GM12878 (cell line): Measurements from ENCODE around the gene CCDC6. TPM values are rescaled to one million over a fixed set of nuclear protein-coding genes. Genes with fewer than 3 reads are reported as not detected.

Experiments used
- ATAC-seq: fragments of 200-7000 bp; cut with Tn5 transposase; 3 replicates; pipeline ENCODE4 v1.9.1; 2020; ENCODE audit warnings: mild to moderate bottlenecking, moderate library complexity
- BruUV-seq: library from RNA; stranded (reverse); fragments of 400-500 nt; replicated peaks from 2 replicates; lab custom pipeline; 2021; lab: Mats Ljungman, UMichigan
- CTCF ChIA-PET: fragments of 300-600 bp; sonication (Branson Sonifier 250); formaldehyde crosslinking; extraction: SDS; loops from one replicate; lab custom pipeline; 2021; ENCODE audit warnings: inconsistent platforms; lab: Yijun Ruan, JAX
- POLR2A ChIA-PET: fragments of 350-600 bp; formaldehyde crosslinking; extraction: SDS; loops from one replicate; lab custom pipeline; 2021; ENCODE audit warnings: inconsistent platforms; lab: Charles Lee
- RAD21 ChIA-PET: fragments of 300-600 bp; sonication (Branson Sonifier 250); formaldehyde crosslinking; loops from one replicate; lab custom pipeline; 2023; ENCODE audit warnings: antibody characterized with exemption; ENCODE audit not compliant: unreplicated experiment; lab: Charles Lee
- SMC1A ChIA-PET: fragments of 300-600 bp; sonication (Branson Sonifier 250); formaldehyde crosslinking; loops from one replicate; lab custom pipeline; 2023; ENCODE audit not compliant: unreplicated experiment, uncharacterized antibody; lab: Charles Lee
- DNase-seq: peaks from one replicate; pipeline ENCODE4 v3.0.0-alpha.2; 2011; ENCODE audit warnings: low read depth, low spot score
- FAIRE-seq: peaks from 3 replicates; lab custom pipeline; 2011; peaks lifted over from hg19 to GRCh38; lab: Jason Lieb, UNC
- H2AFZ ChIP-seq: 2 replicates; pipeline ENCODE4 v1.6.0; 2011; ENCODE audit warnings: low read depth, low read length, control low read depth; ENCODE audit not compliant: control insufficient read depth
- H3K27ac ChIP-seq: 2 replicates; pipeline ENCODE4 v1.5.1; 2011; ENCODE audit warnings: control low read depth; ENCODE audit not compliant: control insufficient read depth, insufficient read depth
- H3K27me3 ChIP-seq, 2 experiments: replicated peaks in 1 of 2; 2 replicates each; pipeline versions ENCODE4 v1.6.0 to v1.6.1; 2011; ENCODE audit warnings: low read length in 1 of 2; ENCODE audit not compliant: control insufficient read depth in 2 of 2, insufficient read depth in 2 of 2
- H3K36me3 ChIP-seq, 2 experiments: 2 replicates each; pipeline ENCODE4 v1.5.1; 2011; ENCODE audit warnings: low read length in 1 of 2; ENCODE audit not compliant: control insufficient read depth in 2 of 2, insufficient read depth in 2 of 2
- H3K4me1 ChIP-seq: 2 replicates; pipeline ENCODE4 v1.6.1; 2011; ENCODE audit warnings: mild to moderate bottlenecking, low read length, moderate library complexity, mixed read lengths; ENCODE audit not compliant: control insufficient read depth, insufficient read depth
- H3K4me2 ChIP-seq: 2 replicates; pipeline ENCODE4 v1.6.0; 2011; ENCODE audit warnings: control low read depth; ENCODE audit not compliant: control insufficient read depth, insufficient read depth
- H3K4me3 ChIP-seq: fragments of 200-600 bp; sonication (generic); 2 replicates; pipeline ENCODE4 v1.5.1; 2016
- H3K79me2 ChIP-seq: 2 replicates; pipeline ENCODE4 v1.6.0; 2011; ENCODE audit warnings: low read length; ENCODE audit not compliant: control insufficient read depth, insufficient read depth
- H3K9ac ChIP-seq: 2 replicates; pipeline ENCODE4 v1.8.0; 2011; ENCODE audit warnings: low read length, control low read depth, mixed read lengths; ENCODE audit not compliant: control insufficient read depth, insufficient read depth
- H3K9me3 ChIP-seq: replicated peaks from 3 replicates; pipeline ENCODE4 v1.5.1; 2011; ENCODE audit warnings: mild to moderate bottlenecking, low read length; ENCODE audit not compliant: control insufficient read depth, insufficient read depth
- H4K20me1 ChIP-seq: 2 replicates; pipeline ENCODE4 v1.6.0; 2011; ENCODE audit not compliant: control insufficient read depth, insufficient read depth
- BRCA1 ChIP-seq: IDR thresholded peaks from 2 replicates; pipeline ENCODE4 v1.6.1; 2011; ENCODE audit warnings: low read depth, low read length, improper control_type of control experiment
- DPF2 ChIP-seq: fragments of 450-650 bp; IDR thresholded peaks from 2 replicates; pipeline ENCODE4 v1.6.1; 2017; ENCODE audit warnings: mild to moderate bottlenecking
- EGR1 ChIP-seq, 2 experiments: IDR thresholded peaks; 1 replicate in 1 of 2; 2 replicates in 1 of 2; pipeline ENCODE4 v1.6.1; 2011 to 2012; ENCODE audit warnings: low read depth in 2 of 2, low read length in 2 of 2, borderline replicate concordance in 1 of 2, mild to moderate bottlenecking in 1 of 2, moderate library complexity in 1 of 2
- NR2F1 ChIP-seq: fragments of 450-650 bp; conservative IDR thresholded peaks from 2 replicates; pipeline ENCODE4 v1.6.1; 2017; ENCODE audit warnings: mild to moderate bottlenecking
- USF2 ChIP-seq: IDR thresholded peaks from 2 replicates; pipeline ENCODE4 v1.6.1; 2011; ENCODE audit warnings: low read depth, low read length, improper control_type of control experiment, borderline replicate concordance
- ZNF24 ChIP-seq: fragments of 450-650 bp; IDR thresholded peaks from 2 replicates; pipeline ENCODE4 v1.6.1; 2017; ENCODE audit warnings: antibody characterized with exemption, mild to moderate bottlenecking
- WGBS: methylation state at CpG from one replicate; pipeline ENCODE4 v1.1.6; 2016; ENCODE audit warnings: low lambda C conversion rate; ENCODE audit not compliant: insufficient replicate concordance, insufficient coverage; ENCODE audit errors: missing lambda C conversion rate; 5-methylcytosine and 5-hydroxymethylcytosine counted together
- in situ Hi-C: fragments of 300-500 bp; cut with MboI; formaldehyde crosslinking; loops from 9 replicates; pipeline ENCODE4 v1.14.3; 2018; ENCODE audit warnings: mixed read lengths
- intact Hi-C: fragments of 100-400 bp; cut with micrococcal nuclease; formaldehyde crosslinking; loops from one replicate; pipeline ENCODE4 v1.14.2; 2022; ENCODE audit not compliant: unreplicated experiment
- polyA plus RNA-seq, 11 experiments: library from polyadenylated mRNA; depleted of rRNA in 4 of 11; unstranded in 6 of 11; stranded (reverse) in 5 of 11; fragments of >200 nt; fragmentation: Nextera tagmentation in 4 of 11; fragmentation: Illumina TruSeq in 1 of 11; extraction: Ambion mirVana in 4 of 11; extraction: Trizol in 1 of 11; gene quantifications; 1 replicate in 1 of 11; 2 replicates in 10 of 11; pipeline versions ENCODE4 v1.2.1 to v1.2.3, GENCODE V29; 2011 to 2016; ENCODE audit warnings: inconsistent platforms in 2 of 11, missing spikeins in 2 of 11, low read depth in 1 of 11
- total RNA-seq, 4 experiments: library from RNA; depleted of rRNA in 3 of 4; stranded (reverse); fragments of >200 nt in 3 of 4; fragmentation: Illumina TruSeq in 1 of 4; extraction: Trizol in 1 of 4; gene quantifications; 2 replicates each; pipeline versions ENCODE4 v1.2.1 to v1.2.3, GENCODE V29; 2013 to 2021

The CCDC6 gene
- total and polyA plus RNA-seq, 10 of the 15 experiments (the other 5 are each of a cell fraction or from before 2014, with no cell fraction given), result 11.8 to 46.2 (median 26.7) TPM

DNA sequence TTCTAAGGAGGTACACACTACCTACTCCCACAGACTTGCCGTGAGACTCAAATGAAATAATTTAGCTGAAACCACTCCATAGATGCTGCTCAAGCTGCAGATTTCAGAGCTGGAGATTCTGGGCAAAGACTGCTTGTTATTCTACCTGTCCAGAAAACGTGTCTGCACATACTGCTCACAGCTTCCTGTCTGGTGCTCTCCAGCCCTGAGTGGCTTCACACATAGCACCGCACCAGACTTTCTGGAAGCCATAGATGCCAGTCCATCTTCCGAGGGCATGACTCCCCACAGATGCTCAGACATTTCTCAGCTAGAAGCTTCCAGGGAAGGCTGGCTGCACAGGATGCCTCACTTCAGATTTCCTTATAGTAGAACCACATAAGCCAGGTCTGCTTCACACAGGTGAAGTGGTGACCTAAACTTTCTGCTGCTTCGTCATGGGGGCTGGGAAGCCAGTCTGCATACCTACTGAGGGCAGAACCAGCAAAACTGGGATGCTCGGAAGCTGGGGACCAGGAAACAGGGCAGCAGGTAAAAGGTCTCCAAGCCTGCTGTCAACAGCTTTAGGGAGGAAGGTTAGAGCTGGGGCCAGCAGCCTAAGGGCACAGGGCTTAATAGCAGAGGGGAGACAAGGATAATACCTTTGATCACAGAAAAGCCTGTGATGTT, 18.2 kb downstream of the CCDC6 start:
- TF ChIP-seq NR2F1, result no peak
- no peak for TF ChIP-seq BRCA1
- TF ChIP-seq DPF2, result no peak
- no peak for TF ChIP-seq EGR1 (IDR thresholded peaks at IDR 0.05; ENCODE audit: borderline replicate concordance in 1 of 2, low read depth in 2 of 2, low read length in 2 of 2)
- Histone ChIP-seq H3K9ac (no peak overlapping the region), H3K27ac (peak overlapping the region; percentile 18; the same call in 1 of the 2 replicates), H3K36me3 (no peaks in the 10 kb centered on the region; a peak in 2 of 4 replicates), H2AFZ (no peak overlapping the region), H3K9me3 (no peaks in the 10 kb centered on the region), H3K79me2 (peaks cover 63% of the 10 kb centered on the region), H4K20me1 (0 out of 2 replicates have a peak, but pooled peaks cover 3% of the 10 kb centered on the region), H3K4me2 (peak overlapping the region; percentile 17; the same call in 1 of the 2 replicates), H3K4me1 (peaks cover 41% of the 10 kb centered on the region), H3K27me3 (no peaks in the 10 kb centered on the region), H3K4me3 (no peak overlapping the region)
- no peak for FAIRE-seq
- in situ Hi-C loops (no loop called here), intact Hi-C loops (no loop called here)
- CTCF ChIA-PET, result interaction anchor here (0.9 to 2.0 kb wide), 6 partner anchors 15 to 57 kb away, joined by 3 to 8 read pairs (median 5); partner anchors contain the start of gene CCDC6
- SMC1A ChIA-PET, result interaction anchor here (0.6 to 8.2 kb wide), 7 partner anchors 9 to 53 kb away, joined by 3 to 62 read pairs (median 5); partner anchors contain the start of gene CCDC6
- POLR2A ChIA-PET, result interaction anchor here (0.8 kb wide), 2 partner anchors 17 to 20 kb away, joined by 3 read pairs; no protein-coding TSS in a partner anchor
- no peak for DNase-seq
- RAD21 ChIA-PET, result interaction anchor here (1.0 to 1.9 kb wide), 4 partner anchors 12 to 23 kb away, joined by 4 to 7 read pairs (median 4); no protein-coding TSS in a partner anchor
- ATAC-seq, result no peak
- no TSS peak for BruUV-seq
- 80% methylated on average over 6 of the region's 6 CpGs for WGBS

- 35% methylated on average over 5 of the region's 5 CpGs for WGBS
- DNase-seq, result no peak
- CTCF ChIA-PET, result interaction anchor here (2.0 to 2.8 kb wide), 2 partner anchors 16 to 19 kb away, joined by 8 to 11 read pairs; partner anchors contain the start of gene CCDC6
- BruUV-seq, result no TSS peak
- 0 out of 2 replicates have a peak, but pooled peaks cover 3% of the 10 kb centered on the region for H4K20me1 ChIP-seq
- peaks cover 33% of the 10 kb centered on the region for H3K4me1 ChIP-seq
- POLR2A ChIA-PET, result no interaction called here
- RAD21 ChIA-PET, result no interaction called here
- SMC1A ChIA-PET, result interaction anchor here (2.4 to 8.2 kb wide), 3 partner anchors 11 to 19 kb away, joined by 5 to 62 read pairs (median 9); partner anchors contain the start of gene CCDC6
- H3K9me3 ChIP-seq, result no peaks in the 10 kb centered on the region
- H3K9ac ChIP-seq, result no peak overlapping the region
- H2AFZ ChIP-seq, result no peak overlapping the region
- peak overlapping the region; percentile 56 for H3K4me2 ChIP-seq
- H3K27me3 ChIP-seq, result no peaks in the 10 kb centered on the region
- no peaks in the 10 kb centered on the region; a peak in 2 of 4 replicates for H3K36me3 ChIP-seq
- in situ Hi-C loops (no loop called here), intact Hi-C loops (no loop called here)
- no peak for ATAC-seq
- no peak for FAIRE-seq
- peaks cover 57% of the 10 kb centered on the region for H3K79me2 ChIP-seq
- TF ChIP-seq ZNF24, result no peak
- no peak for TF ChIP-seq USF2
- peak overlapping the region; percentile 41 for H3K4me3 ChIP-seq
- peak overlapping the region; percentile 3 for H3K27ac ChIP-seq
These were observed 19.4 kb downstream of the CCDC6 start for GRCh38 chr10:59887006-59887405.
